ENCODE results near the gene TIGD1.

The TIGD1 gene

GRCh38 chr2:232501794-232502390, 48.5 kb downstream of the TIGD1 start:
- no peak for DNase-seq (ENCODE audit: low read depth)

- no peak for DNase-seq (ENCODE audit: low read depth)
These were observed 49.0 kb downstream of the TIGD1 start for GRCh38 chr2:232501331-232501771.

- DNase-seq (ENCODE audit: low read depth): no peak
These were observed 51.9 kb downstream of the TIGD1 start for GRCh38 chr2:232498452-232498851.

All from iris pigment epithelial cell (primary cell).